HEK293T (cell line): Measurements from ENCODE around the gene PALMD.
A peak's percentile ranks its signal among the peaks of the same experiment; 100 is the strongest.

Experiments
- CTCF ChIA-PET: fragments of 350-600 bp; formaldehyde crosslinking; extraction: SDS; loops from one replicate; lab custom pipeline; 2021; ENCODE audit warnings: antibody characterized with exemption, inconsistent platforms; lab: Yijun Ruan, JAX
- POLR2A ChIA-PET: fragments of 350-600 bp; formaldehyde crosslinking; extraction: SDS; loops from one replicate; lab custom pipeline; 2020; ENCODE audit warnings: antibody characterized with exemption, inconsistent platforms; lab: Yijun Ruan, JAX
- DNase-seq: peaks from one replicate; pipeline ENCODE4 v3.0.0; 2012; ENCODE audit warnings: mixed read lengths; ENCODE audit errors: extremely low spot score
- ARNT ChIP-seq: fragments of 450-650 bp; IDR thresholded peaks from 2 replicates; pipeline ENCODE4 v1.6.1; 2017; ENCODE audit warnings: mild to moderate bottlenecking
- BHLHE40 ChIP-seq: fragments of 450-650 bp; IDR thresholded peaks from 2 replicates; pipeline ENCODE4 v1.6.1; 2016; ENCODE audit warnings: mild to moderate bottlenecking, moderate library complexity, borderline replicate concordance
- CTBP1 ChIP-seq: fragments of 450-650 bp; IDR thresholded peaks from 2 replicates; pipeline ENCODE4 v1.6.1; 2016; ENCODE audit warnings: borderline replicate concordance
- ELF4 ChIP-seq: fragments of 450-650 bp; IDR thresholded peaks from 2 replicates; pipeline ENCODE4 v1.6.1; 2017; ENCODE audit warnings: antibody characterized with exemption
- FOXA1 ChIP-seq: fragments of 450-650 bp; IDR thresholded peaks from 2 replicates; pipeline ENCODE4 v1.6.1; 2016; ENCODE audit warnings: mild to moderate bottlenecking
- FOXK2 ChIP-seq: fragments of 450-650 bp; IDR thresholded peaks from 2 replicates; pipeline ENCODE4 v1.6.1; 2016; ENCODE audit warnings: mild to moderate bottlenecking
- FOXM1 ChIP-seq: fragments of 450-650 bp; IDR thresholded peaks from 2 replicates; pipeline ENCODE4 v1.6.1; 2017; ENCODE audit warnings: mild to moderate bottlenecking, borderline replicate concordance
- HDGF ChIP-seq: fragments of 450-650 bp; IDR thresholded peaks from 2 replicates; pipeline ENCODE4 v1.6.1; 2017; ENCODE audit warnings: antibody characterized with exemption, borderline replicate concordance
- L3MBTL2 ChIP-seq: fragments of 450-650 bp; conservative IDR thresholded peaks from 2 replicates; pipeline ENCODE4 v1.6.1; 2016; ENCODE audit warnings: mild to moderate bottlenecking
- LEF1 ChIP-seq: fragments of 450-650 bp; IDR thresholded peaks from 2 replicates; pipeline ENCODE4 v1.6.1; 2017; ENCODE audit warnings: mild to moderate bottlenecking, borderline replicate concordance
- NFRKB ChIP-seq: fragments of 450-650 bp; IDR thresholded peaks from 2 replicates; pipeline ENCODE4 v1.6.1; 2016; ENCODE audit warnings: mild to moderate bottlenecking, moderate library complexity
- SP1 ChIP-seq: fragments of 450-650 bp; IDR thresholded peaks from 2 replicates; pipeline ENCODE4 v1.6.1; 2017
- SUZ12 ChIP-seq: fragments of 450-650 bp; IDR thresholded peaks from 2 replicates; pipeline ENCODE4 v1.6.1; 2016; ENCODE audit warnings: mild to moderate bottlenecking
- TARDBP ChIP-seq: fragments of 450-650 bp; IDR thresholded peaks from 2 replicates; pipeline ENCODE4 v1.6.1; 2016
- ZNF384 ChIP-seq: fragments of 450-650 bp; IDR thresholded peaks from 2 replicates; pipeline ENCODE4 v1.6.1; 2016
- TF ChIP-seq, protein P1 (sequence below): fragments of 450-650 bp; IDR thresholded peaks from 2 replicates; pipeline ENCODE4 v1.6.1; 2016

The PALMD gene

DNA sequence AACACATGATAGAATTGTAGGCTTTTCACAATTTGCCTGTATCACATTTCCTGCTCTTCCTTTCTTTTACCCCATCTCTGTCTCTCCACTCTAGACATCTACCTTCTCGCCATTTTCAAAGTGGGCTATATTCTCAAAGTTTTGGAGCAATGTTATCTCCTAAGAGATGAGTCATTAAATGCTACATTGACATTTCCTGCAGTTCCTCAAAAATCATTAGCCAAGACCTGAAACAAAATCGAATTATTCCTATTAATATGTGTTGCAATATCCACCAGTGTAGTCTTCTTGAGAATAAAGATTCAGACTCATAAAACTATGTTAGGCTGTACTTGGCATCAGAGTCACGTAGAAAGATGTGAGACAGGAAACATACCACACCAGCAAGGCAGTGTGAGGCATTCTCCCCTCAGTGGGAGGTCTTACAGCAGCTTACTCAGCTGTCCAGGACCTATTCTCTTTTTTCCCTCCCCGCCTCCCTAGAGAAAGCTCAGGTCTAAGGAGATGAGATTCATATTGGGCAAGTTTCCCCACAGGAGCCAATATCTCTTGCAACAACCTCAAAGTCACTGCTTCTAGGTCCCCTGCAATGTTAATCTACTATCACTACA is 81.8 kb downstream of the PALMD start:
- TF ChIP-seq HDGF (no peak), FOXA1 (no peak)
- DNase-seq = no peak
- POLR2A ChIA-PET = no interaction called here
- CTCF ChIA-PET = interaction anchor here (1.6 kb wide), 1 partner anchor 11 kb away, joined by 12 read pairs; no protein-coding TSS in a partner anchor

DNA sequence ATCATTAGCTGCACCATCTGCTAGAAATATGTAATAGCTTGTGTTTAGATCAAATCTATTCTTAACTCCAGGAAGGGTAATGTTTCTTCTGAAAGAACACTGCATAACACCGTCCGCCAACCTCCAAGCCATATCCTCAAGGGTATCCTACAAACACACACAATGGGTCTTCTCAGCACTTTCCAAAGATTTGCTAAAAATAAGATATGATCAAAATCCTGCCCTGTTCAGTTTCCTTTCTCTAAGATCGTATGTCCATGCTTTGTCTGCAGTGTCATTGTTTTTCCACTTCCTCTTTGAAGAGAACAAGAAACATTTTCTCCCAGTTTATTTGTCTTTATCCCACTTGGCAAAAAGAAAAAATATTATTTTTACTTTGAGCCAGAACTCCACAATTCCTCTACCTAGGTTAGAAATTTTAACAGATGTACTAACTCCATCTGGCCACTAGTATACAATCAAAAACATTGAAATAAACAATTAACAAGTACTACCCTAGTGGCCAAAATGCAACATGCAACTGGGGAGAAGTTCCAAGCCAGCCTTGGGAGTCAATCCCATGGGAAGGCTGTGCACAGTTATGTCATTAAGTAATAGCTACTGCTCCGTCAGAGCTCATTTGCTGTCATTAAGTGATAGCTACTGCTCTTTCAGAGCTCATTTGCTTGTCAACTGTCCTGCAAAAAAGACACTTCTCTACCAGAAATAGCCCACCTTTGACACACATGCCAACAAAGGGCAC is 82.8 kb downstream of the PALMD start:
- ChIA-PET CTCF (interaction anchor here (0.6 to 1.6 kb wide), 3 partner anchors 12 to 231 kb away, joined by 3 to 12 read pairs (median 4); no protein-coding TSS in a partner anchor), POLR2A (no interaction called here)
- peak; percentile 69 for DNase-seq
- TF ChIP-seq SUZ12 (no peak), LEF1 (no peak), FOXK2 (no peak), HDGF (no peak), NFRKB (no peak), FOXA1 (no peak)
- TF ChIP-seq, protein P1, sequence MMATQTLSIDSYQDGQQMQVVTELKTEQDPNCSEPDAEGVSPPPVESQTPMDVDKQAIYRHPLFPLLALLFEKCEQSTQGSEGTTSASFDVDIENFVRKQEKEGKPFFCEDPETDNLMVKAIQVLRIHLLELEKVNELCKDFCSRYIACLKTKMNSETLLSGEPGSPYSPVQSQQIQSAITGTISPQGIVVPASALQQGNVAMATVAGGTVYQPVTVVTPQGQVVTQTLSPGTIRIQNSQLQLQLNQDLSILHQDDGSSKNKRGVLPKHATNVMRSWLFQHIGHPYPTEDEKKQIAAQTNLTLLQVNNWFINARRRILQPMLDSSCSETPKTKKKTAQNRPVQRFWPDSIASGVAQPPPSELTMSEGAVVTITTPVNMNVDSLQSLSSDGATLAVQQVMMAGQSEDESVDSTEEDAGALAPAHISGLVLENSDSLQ = no peak

DNA sequence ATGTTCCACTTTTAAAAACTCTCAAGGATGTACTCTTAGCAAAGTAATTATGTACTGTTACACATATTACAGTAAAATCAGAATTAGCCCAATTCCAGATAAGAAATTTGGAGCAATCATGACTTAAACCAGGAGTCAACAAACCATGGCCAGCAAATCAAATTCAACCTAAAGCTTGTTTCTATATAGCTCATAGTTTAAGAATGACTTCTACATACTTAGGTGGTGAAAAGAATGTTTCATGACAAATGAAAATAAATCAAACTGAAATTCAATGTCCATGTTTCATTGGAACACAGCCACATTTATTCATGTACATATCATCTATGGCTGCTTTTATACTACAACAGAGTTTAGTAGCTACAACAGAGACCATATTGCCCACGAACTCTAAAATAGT is 85.5 kb downstream of the PALMD start:
- ChIA-PET CTCF (interaction anchor here (0.5 kb wide), 1 partner anchor 13 kb away, joined by 6 read pairs; no protein-coding TSS in a partner anchor), POLR2A (no interaction called here)
- no peak for TF ChIP-seq ARNT
- no peak for TF ChIP-seq SUZ12
- no peak for TF ChIP-seq LEF1
- DNase-seq = no peak

DNA sequence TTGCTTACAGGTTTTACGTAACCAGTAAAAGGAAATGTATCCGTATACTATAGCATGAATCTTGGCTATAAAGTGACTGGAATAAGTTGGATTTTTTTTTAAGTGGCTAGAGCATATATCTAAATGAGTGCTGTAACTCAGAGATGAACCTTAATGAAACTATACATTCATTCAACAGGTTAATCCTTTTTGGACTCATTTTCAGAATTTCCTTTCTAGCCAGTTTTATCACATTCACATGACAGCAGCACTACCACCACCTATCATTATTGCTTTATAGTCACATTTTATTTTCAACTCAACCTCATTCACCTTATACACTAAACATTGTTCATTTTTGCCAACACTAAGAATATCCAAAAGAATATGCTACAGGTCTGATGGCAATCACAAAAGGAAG is 89.9 kb downstream of the PALMD start:
- POLR2A ChIA-PET = no interaction called here
- TF ChIP-seq CTBP1 (no peak), ZNF384 (no peak), LEF1 (no peak), L3MBTL2 (no peak), SP1 (no peak), BHLHE40 (no peak), FOXM1 (no peak), SUZ12 (no peak), FOXK2 (no peak), FOXA1 (no peak), NFRKB (no peak), HDGF (no peak), TARDBP (no peak), ARNT (no peak), ELF4 (no peak)
- TF ChIP-seq, protein P1 = no peak
- DNase-seq = no peak
- CTCF ChIA-PET = no interaction called here

DNA sequence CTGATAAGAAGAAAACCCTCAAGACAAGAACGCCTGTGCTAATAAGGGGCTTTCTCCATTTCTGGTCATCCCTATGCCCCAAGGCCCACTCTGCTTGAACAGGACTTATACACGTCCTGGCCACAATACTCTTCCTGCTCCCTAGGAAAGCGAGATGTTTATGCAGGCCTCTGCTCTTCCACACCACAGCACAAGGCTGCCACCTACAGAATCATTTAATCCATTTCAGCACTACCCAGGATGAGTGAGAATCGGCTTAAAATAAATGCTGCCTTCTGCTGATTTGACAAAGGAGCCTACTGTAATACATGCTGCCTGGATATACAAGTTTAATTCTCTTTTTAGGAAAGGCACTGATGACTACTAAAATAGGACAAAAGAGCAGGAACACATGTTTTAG is 91.1 kb downstream of the PALMD start:
- DNase-seq = peak; percentile 72
- CTCF ChIA-PET = no interaction called here
- POLR2A ChIA-PET = no interaction called here
- TF ChIP-seq CTBP1 (no peak), HDGF (no peak), NFRKB (no peak), SUZ12 (no peak)

DNA sequence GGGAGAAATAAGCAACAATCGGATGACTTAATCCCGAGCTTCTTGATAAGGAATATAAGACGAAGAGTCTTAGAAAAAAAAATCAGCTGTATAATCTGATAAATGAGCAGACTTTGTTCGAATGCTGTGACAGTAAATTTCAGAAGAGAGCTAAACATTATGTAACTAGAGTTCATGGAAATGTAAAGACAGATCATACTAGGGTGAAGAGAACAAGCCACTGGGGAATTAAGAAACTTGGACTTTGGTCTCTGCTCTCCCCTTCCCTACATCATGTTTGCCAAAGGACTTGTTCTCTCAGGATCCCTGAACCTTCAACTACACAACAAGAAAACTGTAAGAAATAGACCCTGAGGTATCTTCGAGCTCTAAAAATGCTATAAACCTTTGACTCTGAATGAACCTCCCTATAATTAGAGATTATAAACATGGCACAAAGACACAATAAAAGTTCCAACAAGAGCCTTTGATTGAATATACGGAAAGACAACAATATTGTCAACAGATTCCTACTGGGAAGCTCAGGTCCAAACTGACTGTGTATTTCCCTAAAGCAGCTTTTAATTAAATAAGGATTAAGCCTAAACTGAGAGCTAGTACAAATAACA is 93.0 kb downstream of the PALMD start:
- TF ChIP-seq HDGF (no peak), FOXK2 (no peak)
- DNase-seq = no peak
- CTCF ChIA-PET = interaction anchor here (0.7 kb wide), 2 partner anchors 32 to 320 kb away, joined by 4 to 6 read pairs; no protein-coding TSS in a partner anchor
- POLR2A ChIA-PET = no interaction called here

DNA sequence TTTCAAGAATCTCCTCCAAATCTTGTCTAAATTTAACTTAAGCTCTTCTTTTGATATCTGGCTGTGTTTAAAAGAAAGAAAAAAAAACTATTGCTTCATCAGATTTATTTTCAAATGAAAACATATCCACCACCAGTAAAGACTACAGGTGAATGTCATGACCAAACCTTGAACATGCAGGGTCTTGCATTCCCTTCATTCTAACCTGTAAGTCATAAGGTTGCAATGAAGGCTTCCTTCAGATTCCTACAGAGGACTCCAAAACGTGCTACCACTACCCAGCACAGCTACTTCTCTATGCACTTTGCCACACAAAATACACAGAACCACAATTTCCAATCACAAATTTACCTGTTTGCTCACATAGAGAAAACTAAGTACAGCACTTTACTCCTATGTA is 94.2 kb downstream of the PALMD start:
- CTCF ChIA-PET = interaction anchor here (0.7 kb wide), 1 partner anchor 18 kb away, joined by 4 read pairs; no protein-coding TSS in a partner anchor
- DNase-seq = no peak
- TF ChIP-seq SP1 (no peak), BHLHE40 (no peak), ELF4 (no peak), FOXM1 (no peak), LEF1 (no peak), L3MBTL2 (no peak), NFRKB (no peak), SUZ12 (no peak), CTBP1 (no peak), FOXA1 (no peak), HDGF (no peak), FOXK2 (no peak), ARNT (no peak)
- TF ChIP-seq, protein P1 = no peak
- POLR2A ChIA-PET = no interaction called here
